Measurements from ENCODE around the gene STUM.

DNA sequence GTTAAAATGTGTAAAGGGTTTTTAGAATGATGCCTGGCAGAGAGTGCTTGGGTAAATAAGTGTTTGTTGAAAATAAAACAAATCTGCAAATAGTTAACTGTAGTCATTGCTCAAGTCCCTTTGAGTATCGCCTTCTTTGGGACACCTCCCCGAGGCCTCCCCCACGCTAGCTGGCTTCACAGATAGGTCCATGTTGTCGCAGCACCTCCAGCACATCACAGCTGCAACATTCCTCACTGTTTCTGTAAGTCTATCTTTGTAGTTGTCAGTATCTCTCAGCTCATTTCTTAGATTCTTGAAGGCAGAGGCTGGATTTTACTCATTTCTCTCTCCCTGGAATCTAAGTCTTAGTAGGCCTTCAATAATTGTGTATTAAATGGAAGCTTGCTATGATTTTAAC is 1.6 kb upstream of the STUM start:
- TF ChIP-seq, protein P1, sequence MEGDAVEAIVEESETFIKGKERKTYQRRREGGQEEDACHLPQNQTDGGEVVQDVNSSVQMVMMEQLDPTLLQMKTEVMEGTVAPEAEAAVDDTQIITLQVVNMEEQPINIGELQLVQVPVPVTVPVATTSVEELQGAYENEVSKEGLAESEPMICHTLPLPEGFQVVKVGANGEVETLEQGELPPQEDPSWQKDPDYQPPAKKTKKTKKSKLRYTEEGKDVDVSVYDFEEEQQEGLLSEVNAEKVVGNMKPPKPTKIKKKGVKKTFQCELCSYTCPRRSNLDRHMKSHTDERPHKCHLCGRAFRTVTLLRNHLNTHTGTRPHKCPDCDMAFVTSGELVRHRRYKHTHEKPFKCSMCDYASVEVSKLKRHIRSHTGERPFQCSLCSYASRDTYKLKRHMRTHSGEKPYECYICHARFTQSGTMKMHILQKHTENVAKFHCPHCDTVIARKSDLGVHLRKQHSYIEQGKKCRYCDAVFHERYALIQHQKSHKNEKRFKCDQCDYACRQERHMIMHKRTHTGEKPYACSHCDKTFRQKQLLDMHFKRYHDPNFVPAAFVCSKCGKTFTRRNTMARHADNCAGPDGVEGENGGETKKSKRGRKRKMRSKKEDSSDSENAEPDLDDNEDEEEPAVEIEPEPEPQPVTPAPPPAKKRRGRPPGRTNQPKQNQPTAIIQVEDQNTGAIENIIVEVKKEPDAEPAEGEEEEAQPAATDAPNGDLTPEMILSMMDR (conservative IDR thresholded peaks at IDR 0.05), result no peak
- no peak for TF ChIP-seq ZFX (IDR thresholded peaks at IDR 0.05)
